CD8-positive, alpha-beta memory T cell (primary cell): ENCODE data around the gene RPS14. TPM values are rescaled to one million over a fixed set of nuclear protein-coding genes. Genes with fewer than 3 reads are reported as not detected.

ENCODE experiments used
- CTCF ChIA-PET: fragments of 350-600 bp; sonication (Branson Sonifier 250); formaldehyde crosslinking; loops from one replicate; lab custom pipeline; 2021; ENCODE audit warnings: antibody characterized with exemption; lab: Charles Lee
- POLR2A ChIA-PET: fragments of 350-600 bp; sonication (Branson Sonifier 250); formaldehyde crosslinking; loops from one replicate; lab custom pipeline; 2021; ENCODE audit warnings: antibody characterized with exemption; lab: Charles Lee
- DNase-seq, 5 donors: peaks; one replicate each; pipeline versions ENCODE4 v3.0.0 to v3.0.0-alpha.2; 2020 to 2022; ENCODE audit warnings: mixed read lengths in 1 of 5
- H3K27ac ChIP-seq: one replicate; pipeline ENCODE4 v1.7.0; 2013; ENCODE audit warnings: low read depth, mild to moderate bottlenecking, low read length, moderate library complexity
- H3K27me3 ChIP-seq: 2 replicates; pipeline ENCODE4 v1.7.0; 2013; ENCODE audit warnings: low read length, mild to moderate bottlenecking; ENCODE audit not compliant: insufficient read depth, poor library complexity, severe bottlenecking
- H3K36me3 ChIP-seq: 2 replicates; pipeline ENCODE4 v1.7.0; 2013; ENCODE audit warnings: mild to moderate bottlenecking, low read length, moderate library complexity; ENCODE audit not compliant: insufficient read depth
- H3K4me1 ChIP-seq: 2 replicates; pipeline ENCODE4 v1.7.0; 2013; ENCODE audit warnings: mild to moderate bottlenecking, low read length, moderate library complexity; ENCODE audit not compliant: insufficient read depth
- H3K4me3 ChIP-seq: 2 replicates; pipeline ENCODE4 v1.7.0; 2013; ENCODE audit warnings: mild to moderate bottlenecking, low read length
- H3K9me3 ChIP-seq: 2 replicates; pipeline ENCODE4 v1.7.0; 2013; ENCODE audit warnings: mild to moderate bottlenecking, low read length
- H3K27ac Mint-ChIP-seq, 8 donors: one replicate each; pipeline ENCODE4 v1.8.0; 2020 to 2021; ENCODE audit warnings: mixed read lengths in 8 of 8, mild to moderate bottlenecking in 6 of 8, inconsistent platforms in 3 of 8, moderate library complexity in 3 of 8
- H3K27me3 Mint-ChIP-seq, 2 donors: one replicate each; pipeline ENCODE4 v1.8.0; 2020 to 2021; ENCODE audit warnings: mixed read lengths in 2 of 2, mild to moderate bottlenecking in 1 of 2, moderate library complexity in 1 of 2
- H3K36me3 Mint-ChIP-seq, 3 donors: one replicate each; pipeline ENCODE4 v1.8.0; 2020 to 2021; ENCODE audit warnings: mixed read lengths in 3 of 3, inconsistent platforms in 1 of 3, mild to moderate bottlenecking in 1 of 3
- H3K4me1 Mint-ChIP-seq, 3 donors: one replicate each; pipeline ENCODE4 v1.8.0; 2020 to 2021; ENCODE audit warnings: mixed read lengths in 3 of 3, inconsistent platforms in 1 of 3, mild to moderate bottlenecking in 1 of 3
- H3K4me3 Mint-ChIP-seq, 7 donors: one replicate each; pipeline ENCODE4 v1.8.0; 2020 to 2021; ENCODE audit warnings: mixed read lengths in 7 of 7, mild to moderate bottlenecking in 6 of 7, moderate library complexity in 4 of 7, inconsistent platforms in 2 of 7
- H3K9me3 Mint-ChIP-seq, 5 donors: one replicate each; pipeline ENCODE4 v1.8.0; 2020 to 2022; ENCODE audit warnings: mixed read lengths in 5 of 5, mild to moderate bottlenecking in 3 of 5, moderate library complexity in 2 of 5, inconsistent platforms in 1 of 5
- polyA plus RNA-seq: library from polyadenylated mRNA; unstranded; fragments of 300-500 nt; fragmentation: Illumina TruSeq; gene quantifications from one replicate; pipeline ENCODE4 v1.2.3, GENCODE V29; 2021
- total RNA-seq, 2 experiments: library from RNA; stranded (reverse); gene quantifications; one replicate each; pipeline ENCODE4 v1.2.3, GENCODE V29; 2021

RPS14 gene
- total and polyA plus RNA-seq, 3 experiments from 2014 or later: 2,924 to 6,416 (median 3,007) TPM

DNA sequence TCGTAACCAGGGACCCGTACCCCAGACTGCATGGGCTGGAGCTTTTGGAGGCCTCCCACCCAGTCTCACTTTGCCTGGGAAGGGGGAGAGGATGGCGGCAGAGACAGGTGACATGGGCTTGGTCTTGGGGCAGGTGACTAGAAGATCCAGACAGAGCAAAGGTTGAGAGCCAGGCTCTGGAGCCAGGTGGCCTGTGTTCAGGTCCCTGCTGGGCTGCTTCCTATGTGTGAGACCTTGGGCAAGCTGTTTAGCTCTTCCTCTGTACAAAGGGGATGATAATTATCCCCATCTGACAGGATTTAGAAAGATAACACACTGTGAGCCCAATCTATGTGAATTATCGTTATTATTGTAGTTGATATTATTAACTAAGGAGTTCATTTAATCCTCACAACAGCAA lies 42.3 kb upstream of the RPS14 start:
- Mint-ChIP-seq H3K27ac (no peak overlapping the region), H3K27me3 (peaks cover 13 to 22% of the 10 kb centered on the region in 2 donors), H3K4me3 (no peak overlapping the region), H3K36me3 (no peaks in the 10 kb centered on the region), H3K9me3 (no peaks in the 10 kb centered on the region), H3K4me1 (peaks cover 4 to 7% (median 7%) of the 10 kb centered on the region in 3 donors)
- Histone ChIP-seq H3K9me3 (no peaks in the 10 kb centered on the region), H3K27me3 (peaks cover 4% of the 10 kb centered on the region), H3K36me3 (no peaks in the 10 kb centered on the region), H3K27ac (no peak overlapping the region), H3K4me3 (no peak overlapping the region), H3K4me1 (peaks cover 2% of the 10 kb centered on the region)
- ChIA-PET POLR2A (no interaction called here), CTCF (no interaction called here)
- no peak for DNase-seq

- H3K9me3 Mint-ChIP-seq: no peaks in the 10 kb centered on the region
These were observed 41.2 kb upstream of the RPS14 start for GRCh38 chr5:150490754-150491153.

DNA sequence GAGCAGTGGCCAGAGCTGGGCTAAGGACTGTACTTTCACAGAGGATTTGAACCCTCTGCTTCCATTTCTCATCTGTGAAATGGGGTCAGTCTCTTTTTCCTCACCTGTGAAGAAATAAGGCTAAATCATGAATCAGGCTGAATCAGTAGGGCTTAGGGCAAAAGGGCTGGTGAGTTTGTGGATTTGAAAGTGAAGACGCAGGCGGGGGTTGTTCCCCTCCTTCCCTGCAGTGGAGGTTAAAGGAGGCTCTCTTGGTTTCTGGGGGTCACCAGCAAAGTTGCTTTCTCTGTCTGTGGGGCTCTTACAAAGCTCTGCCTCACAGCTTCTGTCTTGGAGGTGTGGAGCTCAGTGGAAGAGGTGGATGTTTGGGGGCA lies 40.7 kb upstream of the RPS14 start:
- ChIA-PET POLR2A (no interaction called here), CTCF (no interaction called here)
- H3K9me3 Mint-ChIP-seq: no peaks in the 10 kb centered on the region
- peaks cover 13 to 23% of the 10 kb centered on the region in 2 donors for H3K27me3 Mint-ChIP-seq
- H3K36me3 Mint-ChIP-seq: no peaks in the 10 kb centered on the region
- H3K4me3 ChIP-seq: no peak overlapping the region
- peaks cover 4% of the 10 kb centered on the region for H3K27me3 ChIP-seq
- no peaks in the 10 kb centered on the region for H3K9me3 ChIP-seq
- H3K27ac ChIP-seq: no peak overlapping the region
- peaks cover 5% of the 10 kb centered on the region for H3K4me1 ChIP-seq
- no peak for DNase-seq
- H3K27ac Mint-ChIP-seq: no peak overlapping the region
- H3K4me1 Mint-ChIP-seq: peaks cover 4 to 9% (median 9%) of the 10 kb centered on the region in 3 donors
- no peak overlapping the region for H3K4me3 Mint-ChIP-seq
- no peaks in the 10 kb centered on the region for H3K36me3 ChIP-seq

More at GRCh38 chr5:150490754-150491153, 41.2 kb upstream of the RPS14 start:
- Histone ChIP-seq H3K36me3 (no peaks in the 10 kb centered on the region), H3K4me3 (no peak overlapping the region), H3K27ac (no peak overlapping the region), H3K27me3 (peaks cover 4% of the 10 kb centered on the region), H3K4me1 (peaks cover 5% of the 10 kb centered on the region), H3K9me3 (no peaks in the 10 kb centered on the region)
- H3K4me3 Mint-ChIP-seq: no peak overlapping the region
- peaks cover 4 to 9% (median 8%) of the 10 kb centered on the region in 3 donors for H3K4me1 Mint-ChIP-seq
- H3K36me3 Mint-ChIP-seq: no peaks in the 10 kb centered on the region
- ChIA-PET CTCF (no interaction called here), POLR2A (no interaction called here)
- peak overlapping the region in 2 of 8 donors; percentile 36 to 52 for H3K27ac Mint-ChIP-seq
- H3K27me3 Mint-ChIP-seq: peaks cover 13 to 23% of the 10 kb centered on the region in 2 donors
- DNase-seq: no peak

DNA sequence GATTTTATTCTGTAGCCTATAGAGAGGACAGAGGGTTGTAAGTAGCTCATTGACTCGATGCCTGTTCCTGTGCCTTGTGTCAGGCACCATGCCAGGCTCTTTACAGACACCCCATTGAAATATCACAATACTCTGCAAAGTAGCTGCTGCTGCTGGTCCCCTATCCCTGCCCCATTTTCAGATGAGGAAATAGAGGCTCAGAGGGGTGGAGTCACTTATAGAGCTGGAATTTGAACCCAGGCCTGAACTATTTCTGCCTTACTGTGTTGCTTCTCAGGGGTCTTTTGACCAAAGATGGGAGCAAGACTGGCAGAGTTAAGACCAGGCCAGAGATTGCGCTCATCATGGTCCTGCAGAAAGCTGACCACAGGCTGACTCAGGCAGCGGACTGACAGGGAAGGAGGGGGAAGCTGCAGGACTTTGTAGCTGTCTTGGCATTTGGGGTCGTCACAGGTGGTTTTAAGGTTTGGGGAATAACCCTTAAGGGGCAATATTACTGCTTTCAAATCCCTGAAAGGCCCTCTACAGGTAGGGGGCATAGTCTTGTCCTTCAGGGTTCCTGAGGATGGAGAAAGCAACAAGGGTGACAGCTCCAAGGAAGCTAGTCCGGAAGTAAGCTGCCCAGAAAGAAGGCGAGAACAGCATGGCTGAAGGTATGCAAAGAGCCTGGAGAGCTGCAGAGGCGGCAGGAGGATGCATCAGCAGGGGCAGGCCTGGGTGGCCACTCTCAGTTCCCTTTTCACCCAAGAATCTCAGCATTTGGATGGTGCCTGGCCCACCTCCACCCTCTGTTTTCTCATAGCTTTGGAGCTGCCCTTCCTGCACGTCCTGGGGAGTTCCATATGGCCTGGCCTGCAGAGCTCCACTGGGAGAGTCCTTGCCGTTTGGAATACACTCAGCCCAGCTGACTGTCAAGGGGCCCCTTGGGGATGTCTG lies 40.1 kb upstream of the RPS14 start:
- Histone ChIP-seq H3K9me3 (no peaks in the 10 kb centered on the region), H3K4me3 (no peak overlapping the region), H3K27me3 (peaks cover 4% of the 10 kb centered on the region), H3K4me1 (peaks cover 5% of the 10 kb centered on the region), H3K36me3 (no peaks in the 10 kb centered on the region), H3K27ac (no peak overlapping the region)
- peaks cover 7 to 13% (median 13%) of the 10 kb centered on the region in 3 donors for H3K4me1 Mint-ChIP-seq
- no peaks in the 10 kb centered on the region for H3K9me3 Mint-ChIP-seq
- peak overlapping the region in 1 of 8 donors; percentile 43 for H3K27ac Mint-ChIP-seq
- no peak for DNase-seq
- ChIA-PET POLR2A (no interaction called here), CTCF (no interaction called here)
- H3K4me3 Mint-ChIP-seq: peak overlapping the region in 1 of 7 donors; percentile 3
- H3K27me3 Mint-ChIP-seq: peaks cover 17 to 29% of the 10 kb centered on the region in 2 donors
- peaks cover 0 to 3% (median 0%) of the 10 kb centered on the region in 3 donors for H3K36me3 Mint-ChIP-seq

- ChIA-PET POLR2A (no interaction called here), CTCF (no interaction called here)
- peaks cover 0 to 3% (median 0%) of the 10 kb centered on the region in 3 donors for H3K36me3 Mint-ChIP-seq
- peak overlapping the region in 2 of 7 donors; percentile 3 to 33 for H3K4me3 Mint-ChIP-seq
- no peak overlapping the region for H3K27ac Mint-ChIP-seq
- peak overlapping the region; percentile 46 for H3K27ac ChIP-seq
- peaks cover 7 to 13% (median 13%) of the 10 kb centered on the region in 3 donors for H3K4me1 Mint-ChIP-seq
- H3K9me3 ChIP-seq: no peaks in the 10 kb centered on the region
- DNase-seq: no peak
- H3K27me3 Mint-ChIP-seq: peaks cover 17 to 29% of the 10 kb centered on the region in 2 donors
- H3K36me3 ChIP-seq: no peaks in the 10 kb centered on the region
- no peaks in the 10 kb centered on the region for H3K9me3 Mint-ChIP-seq
- H3K4me1 ChIP-seq: peaks cover 5% of the 10 kb centered on the region
- H3K4me3 ChIP-seq: no peak overlapping the region
- peaks cover 4% of the 10 kb centered on the region for H3K27me3 ChIP-seq
These were observed 39.2 kb upstream of the RPS14 start for GRCh38 chr5:150488519-150489359.

DNA sequence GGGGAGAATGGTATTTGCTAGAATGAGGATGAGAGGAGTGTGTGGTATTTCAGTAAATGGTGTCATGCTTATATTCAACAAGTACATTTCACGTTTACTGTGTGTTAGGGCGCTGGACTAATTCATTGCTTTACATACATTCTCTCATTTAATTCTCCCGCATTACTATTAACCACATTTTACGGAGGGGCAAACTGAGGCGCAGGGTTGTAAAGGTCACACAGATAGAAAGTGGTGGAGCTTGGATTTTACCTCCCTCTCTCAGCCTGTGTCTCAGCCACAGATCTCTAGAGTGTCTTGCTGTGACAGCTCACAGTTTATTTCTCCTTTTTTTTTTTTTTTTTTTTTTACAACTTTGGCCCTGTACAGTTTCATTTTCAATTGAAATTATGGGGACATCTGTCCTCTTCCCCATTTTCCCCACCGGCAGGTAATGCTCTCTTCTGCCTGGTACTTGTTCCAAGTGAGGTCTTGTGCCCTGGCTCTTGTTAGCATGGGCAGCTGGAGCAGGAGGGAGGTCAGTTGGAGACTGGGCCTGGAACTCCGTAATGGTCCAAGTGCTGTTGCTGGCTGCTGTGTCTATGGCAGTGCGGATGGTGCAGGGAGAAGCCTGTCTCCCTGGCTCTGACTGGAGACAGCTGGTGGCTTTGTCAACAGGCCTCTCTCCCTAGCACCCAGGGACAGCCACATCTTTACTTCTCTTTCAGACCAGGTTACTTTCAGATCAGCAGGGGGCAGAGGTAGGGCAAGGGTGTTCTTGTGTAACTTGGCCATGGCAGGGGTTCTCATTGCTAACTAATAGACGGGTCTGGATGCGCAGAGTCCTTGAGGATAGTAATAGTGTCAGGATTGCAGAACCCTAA lies 37.9 kb upstream of the RPS14 start:
- H3K36me3 Mint-ChIP-seq: peaks cover 0 to 3% (median 0%) of the 10 kb centered on the region in 3 donors
- H3K9me3 Mint-ChIP-seq: no peaks in the 10 kb centered on the region
- POLR2A ChIA-PET: no interaction called here
- H3K27ac ChIP-seq: peak overlapping the region; percentile 46
- peak overlapping the region in 3 of 8 donors; percentile 48 to 66 (median 57) for H3K27ac Mint-ChIP-seq
- H3K4me1 ChIP-seq: peaks cover 5% of the 10 kb centered on the region
- no peak for DNase-seq
- peak overlapping the region; percentile 60 to 78 (median 70) for H3K4me3 Mint-ChIP-seq
- peaks cover 17 to 32% of the 10 kb centered on the region in 2 donors for H3K27me3 Mint-ChIP-seq
- H3K27me3 ChIP-seq: peaks cover 4% of the 10 kb centered on the region
- H3K4me3 ChIP-seq: peak overlapping the region; percentile 46
- CTCF ChIA-PET: no interaction called here
- peaks cover 7 to 13% (median 13%) of the 10 kb centered on the region in 3 donors for H3K4me1 Mint-ChIP-seq
- no peaks in the 10 kb centered on the region for H3K36me3 ChIP-seq
- no peaks in the 10 kb centered on the region for H3K9me3 ChIP-seq

- peak overlapping the region; percentile 21 for H3K27ac ChIP-seq
- ChIA-PET CTCF (no interaction called here), POLR2A (no interaction called here)
- Mint-ChIP-seq H3K27me3 (peaks cover 13 to 32% of the 10 kb centered on the region in 2 donors), H3K4me3 (peak overlapping the region; percentile 60 to 78 (median 70)), H3K9me3 (no peaks in the 10 kb centered on the region), H3K4me1 (peaks cover 7 to 13% (median 13%) of the 10 kb centered on the region in 3 donors), H3K36me3 (peaks cover 0 to 3% (median 0%) of the 10 kb centered on the region in 3 donors), H3K27ac (peak overlapping the region in 3 of 8 donors; percentile 29 to 66 (median 57))
- peak overlapping the region; percentile 46 for H3K4me3 ChIP-seq
- no peaks in the 10 kb centered on the region for H3K36me3 ChIP-seq
- H3K27me3 ChIP-seq: peaks cover 4% of the 10 kb centered on the region
- H3K4me1 ChIP-seq: peaks cover 5% of the 10 kb centered on the region
- H3K9me3 ChIP-seq: no peaks in the 10 kb centered on the region
- DNase-seq: peak; percentile 13 to 54 (median 50)
These were observed 37.1 kb upstream of the RPS14 start for GRCh38 chr5:150486402-150487198.
